Measurements from ENCODE around the gene CCNB2.

The CCNB2 gene

GRCh38 chr15:59169251-59169708, 64.3 kb downstream of the CCNB2 start:
- DNase-seq: no peak

- DNase-seq: no peak
Measured at GRCh38 chr15:59170295-59171066, 65.5 kb downstream of the CCNB2 start.

DNA sequence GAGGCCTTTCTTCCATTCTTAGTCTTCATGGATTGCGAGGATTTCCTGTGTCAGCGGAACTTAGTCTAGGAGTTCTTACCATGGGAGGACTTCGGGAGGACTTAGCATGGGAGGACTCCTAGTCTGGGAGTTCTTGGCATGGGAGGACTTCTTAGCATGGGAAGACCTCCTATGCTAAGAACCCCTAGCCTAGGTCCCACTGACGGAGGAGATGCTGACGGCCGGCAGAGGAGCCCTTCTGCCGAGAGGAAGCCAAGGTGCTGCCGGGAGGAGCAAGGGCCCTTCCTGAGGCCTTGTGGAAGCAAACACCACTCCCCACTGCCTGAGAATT, 66.1 kb downstream of the CCNB2 start:
- no peak for DNase-seq

DNA sequence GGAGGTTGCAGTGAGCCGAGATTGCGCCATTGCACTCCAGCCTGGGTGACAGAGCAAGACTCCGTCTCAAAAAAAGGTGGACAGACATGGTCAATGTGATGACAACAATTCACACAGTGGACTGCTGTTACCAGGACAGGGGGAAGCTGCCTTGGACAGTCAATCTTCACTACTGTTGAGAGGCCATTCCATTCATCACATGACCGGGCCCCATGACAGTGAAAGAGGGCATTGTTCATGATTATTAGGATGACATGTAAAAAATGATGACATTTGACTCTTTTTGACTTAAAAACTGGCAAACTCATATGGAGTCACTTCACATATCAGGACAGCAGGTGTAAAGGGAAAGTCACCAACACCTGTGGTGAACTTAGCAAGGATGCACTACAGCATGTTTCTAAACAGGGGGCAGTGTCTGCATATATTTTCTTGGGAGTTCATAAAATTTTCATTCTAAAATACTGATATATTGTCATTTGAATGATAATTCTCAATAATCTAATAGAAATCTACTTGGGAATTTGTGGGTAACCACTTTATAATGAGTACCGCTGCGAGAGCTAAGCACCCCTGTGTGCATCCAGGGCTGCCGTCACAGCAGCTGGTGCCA, 67.4 kb downstream of the CCNB2 start:
- DNase-seq: no peak

DNA sequence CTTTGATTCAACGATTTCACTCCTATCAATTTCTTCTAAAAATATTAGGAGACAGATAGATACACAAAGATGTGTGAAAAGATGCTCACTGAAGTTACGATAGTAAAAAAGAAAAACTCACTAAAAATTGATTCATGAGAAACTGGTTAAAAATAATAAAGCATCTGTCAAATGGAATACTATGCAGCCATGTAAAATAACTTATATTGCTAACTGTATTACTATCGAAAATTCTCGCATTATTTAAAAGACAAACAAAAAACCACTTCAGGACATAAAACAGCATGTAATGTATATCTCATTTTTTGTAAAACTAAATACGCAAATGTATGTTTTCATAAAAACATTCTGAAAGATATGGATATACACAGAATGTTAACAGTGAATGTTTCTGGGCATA, 68.2 kb downstream of the CCNB2 start:
- no peak for DNase-seq

DNA sequence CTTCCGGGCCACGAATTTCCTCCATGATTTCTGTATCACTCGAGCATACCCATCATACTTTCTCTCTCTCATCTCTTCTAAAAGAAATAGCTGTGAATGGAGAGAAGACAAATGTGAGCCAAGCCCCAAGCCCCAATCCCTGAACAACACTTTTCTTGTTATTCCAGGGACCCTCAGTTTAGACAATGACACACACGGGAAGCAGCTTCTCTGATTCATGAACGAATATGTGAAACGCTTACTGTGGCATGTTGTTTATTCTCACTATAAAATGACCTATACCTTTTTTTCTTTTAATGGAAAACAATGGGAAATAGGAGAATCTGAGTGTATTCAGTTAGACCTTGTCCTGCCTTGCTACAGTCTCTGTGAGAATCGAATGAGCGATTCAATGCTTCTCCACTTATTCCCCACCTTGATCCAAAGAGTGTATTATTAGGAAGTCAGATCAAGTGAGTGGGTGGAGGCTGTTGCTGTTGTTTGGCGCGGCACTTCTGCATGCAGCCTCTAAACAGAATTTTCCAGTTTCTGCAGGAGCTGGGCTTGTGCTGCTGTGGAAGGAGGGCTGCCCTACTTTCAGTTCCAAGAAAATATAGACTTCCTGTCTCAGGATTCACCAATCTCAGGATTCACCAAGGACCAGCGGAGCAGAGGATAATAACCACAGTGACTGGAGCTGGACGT, 69.3 kb downstream of the CCNB2 start:
- DNase-seq: no peak
